Gastrocnemius medialis (tissue), 4 donors: Measurements from ENCODE around the gene ZNF488. TPM values are rescaled to one million over a fixed set of nuclear protein-coding genes. Genes with fewer than 3 reads are reported as not detected.
A peak's percentile ranks its signal among the peaks of the same experiment; 100 is the strongest.

Experiments used
- ATAC-seq, 2 donors: fragments of 150-250 bp; one replicate each; pipeline ENCODE4 v1.9.1; 2016
- DNase-seq, 2 donors: peaks; one replicate each; pipeline ENCODE4 v3.0.0-alpha.2; 2019
- H3K27ac ChIP-seq, 4 donors: fragments of 200-600 bp; sonication (generic); 1 replicate in 1 of 4; 2 replicates in 3 of 4; pipeline ENCODE4 v1.5.1; 2016 to 2018; ENCODE audit warnings: mild to moderate bottlenecking in 2 of 4, moderate library complexity in 1 of 4
- H3K27me3 ChIP-seq, 3 donors: fragments of 200-600 bp; sonication (generic) in 2 of 3; 1 replicate in 1 of 3; 2 replicates in 2 of 3; pipeline versions ENCODE4 v1.5.1 to v1.6.0; 2016 to 2019; ENCODE audit warnings: mild to moderate bottlenecking in 1 of 3, moderate library complexity in 1 of 3
- H3K36me3 ChIP-seq, 2 donors: fragments of 200-600 bp; sonication (generic) in 1 of 2; one replicate each; pipeline ENCODE4 v1.5.1; 2017 to 2018
- H3K4me1 ChIP-seq, 2 donors: fragments of 200-600 bp; sonication (generic) in 1 of 2; one replicate each; pipeline ENCODE4 v1.5.1; 2016 to 2017; ENCODE audit warnings: mild to moderate bottlenecking in 2 of 2
- H3K4me3 ChIP-seq, 4 donors: fragments of 200-600 bp; sonication (generic) in 3 of 4; 1 replicate in 1 of 4; 2 replicates in 3 of 4; pipeline ENCODE4 v1.5.1; 2016 to 2019; ENCODE audit warnings: mild to moderate bottlenecking in 2 of 4
- H3K9me3 ChIP-seq, 3 donors: fragments of 200-600 bp; sonication (generic) in 2 of 3; 1 replicate in 1 of 3; 2 replicates in 2 of 3; pipeline ENCODE4 v1.5.1; 2016 to 2019
- POLR2A ChIP-seq, 2 donors: fragments of 450-650 bp; IDR thresholded peaks; one replicate each; pipeline ENCODE4 v1.6.1; 2017; ENCODE audit warnings: antibody characterized with exemption in 2 of 2, mild to moderate bottlenecking in 2 of 2, moderate library complexity in 2 of 2
- in situ Hi-C, 4 donors: fragments of 200-750 bp; cut with MboI; loops; one replicate each; pipeline versions ENCODE4 v1.15.0 to v1.8.0; 2017; ENCODE audit warnings: low sequenced_read_pairs in 4 of 4
- intact Hi-C: fragments of 100-400 bp; cut with DNase I; formaldehyde crosslinking; loops from one replicate; pipeline ENCODE4 v1.15.1; 2023; ENCODE audit warnings: low total_unique reads
- total RNA-seq, 4 donors: library from RNA; depleted of rRNA; stranded (reverse); fragments of >200 nt; gene quantifications; one replicate each; pipeline versions ENCODE4 v1.1.0 to v1.2.3, GENCODE V29; 2016
- TF ChIP-seq, protein P1 (sequence below), 5 experiments: fragments of 450-650 bp in 3 of 5; fragments of 200-600 bp in 2 of 5; sonication (generic) in 2 of 5; IDR thresholded peaks in 4 of 5; conservative IDR thresholded peaks in 1 of 5; 1 replicate in 4 of 5; 2 replicates in 1 of 5; pipeline ENCODE4 v1.5.1; 2016 to 2019; ENCODE audit warnings: antibody characterized with exemption in 5 of 5, mild to moderate bottlenecking in 3 of 5, moderate library complexity in 3 of 5

The ZNF488 gene
- total RNA-seq, 4 donors from 2014 or later, result not detected

GRCh38 chr10:47364366-47364765 is 19.7 kb downstream of the ZNF488 start:
- TF ChIP-seq, protein P1, sequence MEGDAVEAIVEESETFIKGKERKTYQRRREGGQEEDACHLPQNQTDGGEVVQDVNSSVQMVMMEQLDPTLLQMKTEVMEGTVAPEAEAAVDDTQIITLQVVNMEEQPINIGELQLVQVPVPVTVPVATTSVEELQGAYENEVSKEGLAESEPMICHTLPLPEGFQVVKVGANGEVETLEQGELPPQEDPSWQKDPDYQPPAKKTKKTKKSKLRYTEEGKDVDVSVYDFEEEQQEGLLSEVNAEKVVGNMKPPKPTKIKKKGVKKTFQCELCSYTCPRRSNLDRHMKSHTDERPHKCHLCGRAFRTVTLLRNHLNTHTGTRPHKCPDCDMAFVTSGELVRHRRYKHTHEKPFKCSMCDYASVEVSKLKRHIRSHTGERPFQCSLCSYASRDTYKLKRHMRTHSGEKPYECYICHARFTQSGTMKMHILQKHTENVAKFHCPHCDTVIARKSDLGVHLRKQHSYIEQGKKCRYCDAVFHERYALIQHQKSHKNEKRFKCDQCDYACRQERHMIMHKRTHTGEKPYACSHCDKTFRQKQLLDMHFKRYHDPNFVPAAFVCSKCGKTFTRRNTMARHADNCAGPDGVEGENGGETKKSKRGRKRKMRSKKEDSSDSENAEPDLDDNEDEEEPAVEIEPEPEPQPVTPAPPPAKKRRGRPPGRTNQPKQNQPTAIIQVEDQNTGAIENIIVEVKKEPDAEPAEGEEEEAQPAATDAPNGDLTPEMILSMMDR (IDR thresholded peaks at IDR 0.05 in 4 of 5, conservative IDR thresholded peaks at IDR 0.05 in 1 of 5), result no peak
- no peak for TF ChIP-seq POLR2A (IDR thresholded peaks at IDR 0.05)
- intact Hi-C loops (no loop called here), in situ Hi-C loops (no loop called here)
- peak overlapping the region in 3 of 4 donors; percentile 31 to 48 (median 46) for H3K27ac ChIP-seq
- no peaks in the 10 kb centered on the region for H3K9me3 ChIP-seq
- DNase-seq (peak; percentile 22 to 57), ATAC-seq (peak; percentile 95)
- H3K4me3 ChIP-seq, result no peak overlapping the region
- no peaks in the 10 kb centered on the region for H3K27me3 ChIP-seq
- peaks cover 11 to 23% of the 10 kb centered on the region in 2 donors for H3K4me1 ChIP-seq
- no peaks in the 10 kb centered on the region for H3K36me3 ChIP-seq

GRCh38 chr10:47363781-47364180 is 20.3 kb downstream of the ZNF488 start:
- H3K36me3 ChIP-seq, result no peaks in the 10 kb centered on the region
- no peaks in the 10 kb centered on the region for H3K9me3 ChIP-seq
- DNase-seq (no peak), ATAC-seq (no peak)
- peaks cover 11 to 23% of the 10 kb centered on the region in 2 donors for H3K4me1 ChIP-seq
- no peak overlapping the region for H3K4me3 ChIP-seq
- no peaks in the 10 kb centered on the region for H3K27me3 ChIP-seq
- intact Hi-C loops (no loop called here), in situ Hi-C loops (no loop called here)
- H3K27ac ChIP-seq, result peak overlapping the region in 2 of 4 donors; percentile 46 to 48
- TF ChIP-seq, protein P1 (IDR thresholded peaks at IDR 0.05 in 4 of 5, conservative IDR thresholded peaks at IDR 0.05 in 1 of 5), result no peak
- no peak for TF ChIP-seq POLR2A (IDR thresholded peaks at IDR 0.05)

GRCh38 chr10:47362199-47362598 is 21.9 kb downstream of the ZNF488 start:
- Histone ChIP-seq H3K27me3 (no peaks in the 10 kb centered on the region), H3K4me3 (no peak overlapping the region), H3K4me1 (peaks cover 11 to 23% of the 10 kb centered on the region in 2 donors), H3K9me3 (no peaks in the 10 kb centered on the region), H3K36me3 (no peaks in the 10 kb centered on the region), H3K27ac (no peak overlapping the region)
- in situ Hi-C loops (no loop called here), intact Hi-C loops (no loop called here)
- TF ChIP-seq, protein P1 (IDR thresholded peaks at IDR 0.05 in 4 of 5, conservative IDR thresholded peaks at IDR 0.05 in 1 of 5), result no peak
- TF ChIP-seq POLR2A (IDR thresholded peaks at IDR 0.05), result no peak
- DNase-seq, result no peak
- ATAC-seq, result no peak

- Histone ChIP-seq H3K36me3 (no peaks in the 10 kb centered on the region), H3K27ac (no peak overlapping the region), H3K4me1 (peaks cover 11 to 23% of the 10 kb centered on the region in 2 donors), H3K4me3 (no peak overlapping the region), H3K27me3 (no peaks in the 10 kb centered on the region), H3K9me3 (no peaks in the 10 kb centered on the region)
- peak in 1 of 2 donors; percentile 28 for ATAC-seq
- intact Hi-C loops (no loop called here), in situ Hi-C loops (no loop called here)
- no peak for DNase-seq
- TF ChIP-seq, protein P1 (IDR thresholded peaks at IDR 0.05 in 4 of 5, conservative IDR thresholded peaks at IDR 0.05 in 1 of 5), result peak; percentile 29 to 58 (median 49)
- no peak for TF ChIP-seq POLR2A (IDR thresholded peaks at IDR 0.05)
These were observed 22.8 kb downstream of the ZNF488 start for GRCh38 chr10:47361293-47361692.
